ENCODE results near the gene IGSF9.

The IGSF9 gene

DNA sequence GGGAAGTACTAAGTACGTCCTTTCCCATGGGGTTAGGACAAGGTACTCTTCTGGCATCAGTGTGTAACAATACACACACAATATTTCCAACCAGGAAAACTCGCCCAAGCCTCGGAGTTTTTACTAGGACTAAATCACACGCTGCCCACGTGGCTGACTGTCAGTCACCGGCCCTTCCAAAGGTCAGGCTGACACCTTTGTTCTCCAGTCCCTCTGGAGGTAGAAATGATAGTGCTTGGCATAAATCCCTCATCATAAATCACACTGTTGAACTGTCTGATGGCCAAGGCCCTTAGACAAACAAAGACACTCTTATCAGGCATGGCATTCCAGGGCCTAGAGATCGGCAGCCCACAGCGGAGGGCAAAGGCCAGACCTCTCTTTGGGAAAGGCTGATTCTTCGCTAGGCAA, 25.5 kb upstream of the IGSF9 start:
- H3K4me3 ChIP-seq (ENCODE audit: low read depth, low read length) = no peak overlapping the region
- no peak overlapping the region for H3K9ac ChIP-seq (ENCODE audit: low read depth, low read length)
- H3K27me3 ChIP-seq (ENCODE audit: control insufficient read depth, insufficient read depth, low read length) = peaks cover 3% of the 10 kb centered on the region
- H3K4me1 ChIP-seq (ENCODE audit: control insufficient read depth, insufficient read depth, low read length) = no peaks in the 10 kb centered on the region
- H3K36me3 ChIP-seq (ENCODE audit: control insufficient read depth, insufficient read depth, low read length) = no peaks in the 10 kb centered on the region
- no peaks in the 10 kb centered on the region for H3K9me3 ChIP-seq (ENCODE audit: control insufficient read depth, insufficient read depth, low read length)

DNA sequence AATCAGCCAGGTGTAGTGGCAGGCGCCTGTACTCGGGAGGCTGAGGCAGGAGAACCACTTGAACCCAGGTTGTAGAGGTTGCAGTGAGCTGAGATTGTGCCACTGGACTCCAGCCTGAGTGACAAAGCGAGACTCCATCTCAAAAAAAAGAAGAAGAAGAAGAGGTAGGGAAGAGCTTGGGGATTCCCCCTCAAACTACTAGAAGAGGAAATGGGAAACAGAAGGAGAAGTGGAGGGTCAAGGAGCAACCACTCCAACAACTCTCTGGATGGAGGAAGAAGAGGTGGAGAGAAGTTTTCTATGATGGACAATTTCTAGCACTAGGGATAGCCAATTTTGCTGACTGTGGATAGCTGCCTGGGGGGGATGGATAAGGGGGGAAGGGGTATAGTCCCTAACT, 23.5 kb upstream of the IGSF9 start:
- Histone ChIP-seq H3K4me1 (ENCODE audit: control insufficient read depth, insufficient read depth, low read length) (no peaks in the 10 kb centered on the region), H3K9me3 (ENCODE audit: control insufficient read depth, insufficient read depth, low read length) (no peaks in the 10 kb centered on the region), H3K27me3 (ENCODE audit: control insufficient read depth, insufficient read depth, low read length) (no peaks in the 10 kb centered on the region), H3K4me3 (ENCODE audit: low read depth, low read length) (no peak overlapping the region), H3K9ac (ENCODE audit: low read depth, low read length) (no peak overlapping the region), H3K36me3 (ENCODE audit: control insufficient read depth, insufficient read depth, low read length) (no peaks in the 10 kb centered on the region)

- H3K4me3 ChIP-seq (ENCODE audit: low read depth, low read length) = no peak overlapping the region
- no peaks in the 10 kb centered on the region for H3K4me1 ChIP-seq (ENCODE audit: control insufficient read depth, insufficient read depth, low read length)
- no peaks in the 10 kb centered on the region for H3K36me3 ChIP-seq (ENCODE audit: control insufficient read depth, insufficient read depth, low read length)
- no peak overlapping the region for H3K9ac ChIP-seq (ENCODE audit: low read depth, low read length)
- H3K27me3 ChIP-seq (ENCODE audit: control insufficient read depth, insufficient read depth, low read length) = no peaks in the 10 kb centered on the region
- H3K9me3 ChIP-seq (ENCODE audit: control insufficient read depth, insufficient read depth, low read length) = no peaks in the 10 kb centered on the region
Measured at GRCh38 chr1:159965263-159965662, 19.9 kb upstream of the IGSF9 start.

DNA sequence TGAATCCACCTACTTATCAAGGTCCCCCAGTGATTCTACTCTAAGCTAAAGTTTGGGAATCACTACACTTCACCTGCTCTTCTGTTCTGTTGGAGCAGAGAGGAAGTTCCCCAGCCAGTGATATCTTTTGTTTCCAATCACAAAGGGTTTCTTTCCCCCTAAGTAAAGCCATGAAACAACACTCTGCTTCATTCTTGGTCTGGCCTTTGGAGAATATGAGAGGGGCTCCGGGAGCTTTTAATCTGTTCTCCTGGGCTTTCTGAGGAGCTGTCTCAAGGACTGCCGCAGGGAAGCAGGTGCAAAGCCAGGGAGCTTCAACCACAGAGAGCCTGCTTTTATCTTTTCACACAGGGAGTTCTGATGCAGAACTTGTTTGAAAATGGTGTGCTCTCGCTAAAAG, 18.7 kb upstream of the IGSF9 start:
- Histone ChIP-seq H3K4me3 (ENCODE audit: low read depth, low read length) (no peak overlapping the region), H3K4me1 (ENCODE audit: control insufficient read depth, insufficient read depth, low read length) (peaks cover 2% of the 10 kb centered on the region), H3K9ac (ENCODE audit: low read depth, low read length) (no peak overlapping the region), H3K36me3 (ENCODE audit: control insufficient read depth, insufficient read depth, low read length) (no peaks in the 10 kb centered on the region), H3K27me3 (ENCODE audit: control insufficient read depth, insufficient read depth, low read length) (no peaks in the 10 kb centered on the region), H3K9me3 (ENCODE audit: control insufficient read depth, insufficient read depth, low read length) (no peaks in the 10 kb centered on the region)

GRCh38 chr1:159962176-159962575, 16.8 kb upstream of the IGSF9 start:
- no peaks in the 10 kb centered on the region for H3K9me3 ChIP-seq (ENCODE audit: control insufficient read depth, insufficient read depth, low read length)
- H3K9ac ChIP-seq (ENCODE audit: low read depth, low read length) = no peak overlapping the region
- H3K27me3 ChIP-seq (ENCODE audit: control insufficient read depth, insufficient read depth, low read length) = no peaks in the 10 kb centered on the region
- no peaks in the 10 kb centered on the region for H3K36me3 ChIP-seq (ENCODE audit: control insufficient read depth, insufficient read depth, low read length)
- H3K4me3 ChIP-seq (ENCODE audit: low read depth, low read length) = no peak overlapping the region
- peaks cover 2% of the 10 kb centered on the region for H3K4me1 ChIP-seq (ENCODE audit: control insufficient read depth, insufficient read depth, low read length)

DNA sequence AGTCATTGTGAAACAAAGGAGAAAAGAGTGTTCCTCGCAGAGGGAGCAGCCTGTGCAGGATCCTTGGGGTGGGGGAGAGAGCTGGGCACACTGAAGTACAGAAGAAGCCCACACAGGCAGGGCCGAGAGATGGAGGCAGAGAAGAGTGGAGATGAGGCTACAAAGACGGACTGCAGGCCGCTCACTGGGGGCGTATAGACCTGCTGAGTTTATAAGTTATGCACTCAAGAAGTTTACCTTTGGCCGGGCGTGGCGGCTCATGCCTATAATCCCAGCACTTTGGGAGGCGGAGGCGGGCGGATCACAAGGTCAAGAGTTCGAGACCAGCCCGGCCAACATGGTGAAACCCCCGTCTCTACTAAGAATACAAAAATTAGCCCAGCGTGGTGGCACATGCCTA, 16.2 kb upstream of the IGSF9 start:
- no peak overlapping the region for H3K4me3 ChIP-seq (ENCODE audit: low read depth, low read length)
- no peaks in the 10 kb centered on the region for H3K27me3 ChIP-seq (ENCODE audit: control insufficient read depth, insufficient read depth, low read length)
- peaks cover 2% of the 10 kb centered on the region for H3K4me1 ChIP-seq (ENCODE audit: control insufficient read depth, insufficient read depth, low read length)
- no peaks in the 10 kb centered on the region for H3K9me3 ChIP-seq (ENCODE audit: control insufficient read depth, insufficient read depth, low read length)
- no peak overlapping the region for H3K9ac ChIP-seq (ENCODE audit: low read depth, low read length)
- H3K36me3 ChIP-seq (ENCODE audit: control insufficient read depth, insufficient read depth, low read length) = no peaks in the 10 kb centered on the region

- no peaks in the 10 kb centered on the region for H3K9me3 ChIP-seq (ENCODE audit: control insufficient read depth, insufficient read depth, low read length)
Measured at GRCh38 chr1:159960721-159961381, 15.4 kb upstream of the IGSF9 start.

DNA sequence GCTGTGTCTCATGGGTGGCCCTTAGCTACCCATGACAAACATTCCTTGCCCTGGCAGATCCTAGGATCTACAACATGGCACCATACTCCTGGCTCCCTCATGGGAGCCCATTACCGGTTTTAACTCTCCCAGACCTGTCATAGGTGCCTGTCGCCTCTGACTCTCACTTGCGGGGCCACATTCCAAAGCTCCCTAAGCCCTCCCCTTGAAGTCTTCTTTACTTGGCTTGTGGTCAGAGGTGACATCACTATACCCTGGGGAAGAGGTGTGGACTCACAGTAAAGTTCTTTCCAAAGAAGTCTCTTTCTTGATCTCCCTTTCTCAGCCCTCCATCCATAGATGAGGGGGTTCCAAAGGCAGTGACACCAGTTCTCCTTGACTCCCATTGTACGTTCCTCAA, 14.0 kb upstream of the IGSF9 start:
- Histone ChIP-seq H3K9ac (ENCODE audit: low read depth, low read length) (no peak overlapping the region), H3K4me1 (ENCODE audit: control insufficient read depth, insufficient read depth, low read length) (peaks cover 2% of the 10 kb centered on the region), H3K9me3 (ENCODE audit: control insufficient read depth, insufficient read depth, low read length) (no peaks in the 10 kb centered on the region), H3K27me3 (ENCODE audit: control insufficient read depth, insufficient read depth, low read length) (no peaks in the 10 kb centered on the region), H3K36me3 (ENCODE audit: control insufficient read depth, insufficient read depth, low read length) (no peaks in the 10 kb centered on the region), H3K4me3 (ENCODE audit: low read depth, low read length) (no peak overlapping the region)

More at GRCh38 chr1:159960721-159961381, 15.4 kb upstream of the IGSF9 start:
- Histone ChIP-seq H3K4me3 (ENCODE audit: low read depth, low read length) (no peak overlapping the region), H3K27me3 (ENCODE audit: control insufficient read depth, insufficient read depth, low read length) (no peaks in the 10 kb centered on the region), H3K4me1 (ENCODE audit: control insufficient read depth, insufficient read depth, low read length) (peaks cover 2% of the 10 kb centered on the region), H3K9ac (ENCODE audit: low read depth, low read length) (no peak overlapping the region), H3K36me3 (ENCODE audit: control insufficient read depth, insufficient read depth, low read length) (no peaks in the 10 kb centered on the region)

- H3K36me3 ChIP-seq (ENCODE audit: control insufficient read depth, insufficient read depth, low read length) = no peaks in the 10 kb centered on the region
- H3K4me1 ChIP-seq (ENCODE audit: control insufficient read depth, insufficient read depth, low read length) = peaks cover 2% of the 10 kb centered on the region
- no peak overlapping the region for H3K4me3 ChIP-seq (ENCODE audit: low read depth, low read length)
- no peak overlapping the region for H3K9ac ChIP-seq (ENCODE audit: low read depth, low read length)
- H3K9me3 ChIP-seq (ENCODE audit: control insufficient read depth, insufficient read depth, low read length) = no peaks in the 10 kb centered on the region
- no peaks in the 10 kb centered on the region for H3K27me3 ChIP-seq (ENCODE audit: control insufficient read depth, insufficient read depth, low read length)
Measured at GRCh38 chr1:159958719-159959380, 13.4 kb upstream of the IGSF9 start.

GRCh38 chr1:159957824-159958268, 12.4 kb upstream of the IGSF9 start:
- Histone ChIP-seq H3K9me3 (ENCODE audit: control insufficient read depth, insufficient read depth, low read length) (no peaks in the 10 kb centered on the region), H3K36me3 (ENCODE audit: control insufficient read depth, insufficient read depth, low read length) (no peaks in the 10 kb centered on the region), H3K9ac (ENCODE audit: low read depth, low read length) (no peak overlapping the region), H3K27me3 (ENCODE audit: control insufficient read depth, insufficient read depth, low read length) (no peaks in the 10 kb centered on the region), H3K4me3 (ENCODE audit: low read depth, low read length) (no peak overlapping the region), H3K4me1 (ENCODE audit: control insufficient read depth, insufficient read depth, low read length) (peaks cover 2% of the 10 kb centered on the region)

GRCh38 chr1:159955456-159955855, 10.0 kb upstream of the IGSF9 start:
- H3K36me3 ChIP-seq (ENCODE audit: control insufficient read depth, insufficient read depth, low read length) = no peaks in the 10 kb centered on the region
- peaks cover 4% of the 10 kb centered on the region for H3K27me3 ChIP-seq (ENCODE audit: control insufficient read depth, insufficient read depth, low read length)
- H3K4me1 ChIP-seq (ENCODE audit: control insufficient read depth, insufficient read depth, low read length) = peaks cover 2% of the 10 kb centered on the region
- H3K4me3 ChIP-seq (ENCODE audit: low read depth, low read length) = no peak overlapping the region
- H3K9ac ChIP-seq (ENCODE audit: low read depth, low read length) = no peak overlapping the region
- no peaks in the 10 kb centered on the region for H3K9me3 ChIP-seq (ENCODE audit: control insufficient read depth, insufficient read depth, low read length)
